HepG2 (cell line): ENCODE data around the gene ADAMTS8. TPM values are rescaled to one million over a fixed set of nuclear protein-coding genes. Genes with fewer than 3 reads are reported as not detected.

Experiments
- ATAC-seq: fragments of 200-7000 bp; cut with Tn5 transposase; 3 replicates; pipeline ENCODE4 v1.9.1; 2020; ENCODE audit warnings: mild to moderate bottlenecking, moderate library complexity
- BruUV-seq: library from RNA; stranded (reverse); fragments of 400-500 nt; replicated peaks from 2 replicates; lab custom pipeline; 2021; lab: Mats Ljungman, UMichigan
- CTCF ChIA-PET: fragments of 300-600 bp; formaldehyde crosslinking; extraction: SDS; loops from one replicate; lab custom pipeline; 2021; ENCODE audit warnings: low total read pairs, inconsistent platforms, low intra/inter-chr PET ratio; lab: Yijun Ruan, JAX
- POLR2A ChIA-PET: fragments of 350-600 bp; sonication (Branson Sonifier 250); formaldehyde crosslinking; loops from one replicate; lab custom pipeline; 2020; ENCODE audit warnings: antibody characterized with exemption, inconsistent platforms; lab: Yijun Ruan, JAX
- DNase-seq: peaks from one replicate; pipeline ENCODE4 v3.0.0-alpha.2; 2015; ENCODE audit warnings: low spot score
- FAIRE-seq: peaks from 3 replicates; lab custom pipeline; 2011; peaks lifted over from hg19 to GRCh38; lab: Jason Lieb, UNC
- H2AFZ ChIP-seq: one replicate; pipeline ENCODE4 v1.6.1; 2011; ENCODE audit warnings: low read length, inconsistent platforms
- H3K27ac ChIP-seq: fragments of 300-600 bp; 3 replicates; pipeline ENCODE4 v1.8.0; 2011; ENCODE audit warnings: mixed run types, mild to moderate bottlenecking, mixed read lengths, low read length, inconsistent platforms; ENCODE audit not compliant: insufficient read depth; ENCODE audit errors: extremely low read length
- H3K27me3 ChIP-seq, 2 experiments: fragments of 200-600 bp in 1 of 2; 2 replicates in 1 of 2; 3 replicates in 1 of 2; pipeline versions ENCODE4 v1.6.0 to v1.8.0; 2011; ENCODE audit warnings: low read length in 2 of 2, mild to moderate bottlenecking in 2 of 2, moderate library complexity in 2 of 2, inconsistent platforms in 1 of 2; ENCODE audit not compliant: insufficient read depth in 2 of 2, control insufficient read depth in 1 of 2
- H3K36me3 ChIP-seq, 2 experiments: fragments of 200-600 bp in 1 of 2; replicated peaks in 1 of 2; 2 replicates in 1 of 2; 3 replicates in 1 of 2; pipeline versions ENCODE4 v1.5.1 to v1.8.0; 2011; ENCODE audit warnings: low read length in 2 of 2, inconsistent platforms in 1 of 2; ENCODE audit not compliant: insufficient read depth in 2 of 2, control insufficient read depth in 1 of 2
- H3K4me1 ChIP-seq: 2 replicates; pipeline ENCODE4 v1.5.1; 2012; ENCODE audit warnings: low read length, inconsistent platforms; ENCODE audit not compliant: insufficient read depth
- H3K4me2 ChIP-seq: 2 replicates; pipeline ENCODE4 v1.6.0; 2011; ENCODE audit warnings: low read depth, low read length, inconsistent platforms
- H3K4me3 ChIP-seq, 3 experiments: fragments of 200-600 bp in 1 of 3; sonication (generic), shearing (Covaris generic) in 1 of 3; replicated peaks in 1 of 3; 2 replicates each; pipeline ENCODE4 v1.5.1; 2011 to 2016; ENCODE audit warnings: low read length in 3 of 3, inconsistent platforms in 2 of 3, low read depth in 2 of 3, mild to moderate bottlenecking in 2 of 3, control low read depth in 1 of 3, mixed read lengths in 1 of 3; ENCODE audit not compliant: insufficient read depth in 1 of 3
- H3K79me2 ChIP-seq: one replicate; pipeline ENCODE4 v1.6.1; 2011; ENCODE audit warnings: low read length, inconsistent platforms; ENCODE audit not compliant: insufficient read depth
- H3K9ac ChIP-seq: 2 replicates; pipeline ENCODE4 v1.6.0; 2011; ENCODE audit warnings: mild to moderate bottlenecking, low read depth, low read length, inconsistent platforms; ENCODE audit not compliant: insufficient read depth
- H3K9me3 ChIP-seq: 2 replicates; pipeline ENCODE4 v1.5.1; 2012; ENCODE audit warnings: mild to moderate bottlenecking, low read length
- H4K20me1 ChIP-seq: 2 replicates; pipeline ENCODE4 v1.6.0; 2011; ENCODE audit warnings: inconsistent platforms, mild to moderate bottlenecking, low read length, moderate library complexity; ENCODE audit not compliant: insufficient read depth
- BCL6 ChIP-seq: IDR thresholded peaks from 2 replicates; pipeline ENCODE4 v1.6.1; 2016; ENCODE audit warnings: missing genetic modification reagents, missing compliant biosample characterization
- BORCS8-MEF2B ChIP-seq: sonication (generic); formaldehyde crosslinking; IDR thresholded peaks from 2 replicates; pipeline ENCODE4 v1.8.0; 2022; ENCODE audit warnings: mild to moderate bottlenecking, missing genetic modification reagents
- CHD4 ChIP-seq: fragments of 200-600 bp; sonication (generic); IDR thresholded peaks from 2 replicates; pipeline ENCODE4 v1.7.0; 2017; ENCODE audit warnings: mild to moderate bottlenecking, low read length, borderline replicate concordance
- IRF2 ChIP-seq: IDR thresholded peaks from 2 replicates; pipeline ENCODE4 v1.6.1; 2018; ENCODE audit warnings: missing genetic modification reagents, missing compliant biosample characterization
- KDM6A ChIP-seq: IDR thresholded peaks from 2 replicates; pipeline ENCODE4 v1.6.1; 2016; ENCODE audit warnings: low read depth
- KMT2B ChIP-seq: IDR thresholded peaks from 2 replicates; pipeline ENCODE4 v1.6.1; 2016; ENCODE audit warnings: missing genetic modification reagents, missing compliant biosample characterization
- MAFF ChIP-seq: IDR thresholded peaks from 2 replicates; pipeline ENCODE4 v1.6.1; 2011; ENCODE audit warnings: low read depth, low read length, improper control_type of control experiment
- MAFK ChIP-seq, 2 experiments: IDR thresholded peaks in 1 of 2; conservative IDR thresholded peaks in 1 of 2; 2 replicates each; pipeline ENCODE4 v1.6.1; 2011; ENCODE audit warnings: improper control_type of control experiment in 2 of 2, low read length in 2 of 2
- MIER2 ChIP-seq: IDR thresholded peaks from 2 replicates; pipeline ENCODE4 v1.6.1; 2016; ENCODE audit warnings: missing biosample characterization, missing genetic modification reagents
- RORA ChIP-seq: sonication (generic); formaldehyde crosslinking; IDR thresholded peaks from 2 replicates; pipeline ENCODE4 v1.5.0; 2020; ENCODE audit warnings: mild to moderate bottlenecking, missing genetic modification reagents, moderate library complexity
- SMARCE1 ChIP-seq: fragments of 450-650 bp; IDR thresholded peaks from 2 replicates; pipeline ENCODE4 v1.6.1; 2017; ENCODE audit warnings: borderline replicate concordance
- TCF12 ChIP-seq, 2 experiments: fragments of 450-650 bp in 1 of 2; sonication (generic) in 1 of 2; formaldehyde crosslinking in 1 of 2; IDR thresholded peaks; 2 replicates each; pipeline versions ENCODE4 v1.6.1 to v1.8.0; 2017 to 2022; ENCODE audit warnings: antibody characterized with exemption in 1 of 2, mild to moderate bottlenecking in 1 of 2, missing genetic modification reagents in 1 of 2, moderate library complexity in 1 of 2
- ZNF335 ChIP-seq: sonication (generic); formaldehyde crosslinking; IDR thresholded peaks from 2 replicates; pipeline ENCODE4 v1.4.0; 2020; ENCODE audit warnings: missing genetic modification reagents
- ZNF496 ChIP-seq: sonication (generic); formaldehyde crosslinking; IDR thresholded peaks from 2 replicates; pipeline ENCODE4 v1.8.1; 2023; ENCODE audit warnings: mild to moderate bottlenecking, moderate library complexity, missing genetic modification reagents; ENCODE audit not compliant: insufficient replicate concordance
- ZNF556 ChIP-seq: sonication (generic); formaldehyde crosslinking; IDR thresholded peaks from 2 replicates; pipeline ENCODE4 v1.4.0; 2020; ENCODE audit warnings: mild to moderate bottlenecking, missing genetic modification reagents, borderline replicate concordance
- ZNF607 ChIP-seq: sonication (generic); formaldehyde crosslinking; IDR thresholded peaks from 2 replicates; pipeline ENCODE4 v1.5.1; 2020; ENCODE audit warnings: missing genetic modification reagents, mild to moderate bottlenecking, borderline replicate concordance
- ZNF788 ChIP-seq: sonication (generic); formaldehyde crosslinking; IDR thresholded peaks from 2 replicates; pipeline ENCODE4 v1.5.0; 2020; ENCODE audit warnings: mild to moderate bottlenecking, missing genetic modification reagents, borderline replicate concordance
- WGBS: methylation state at CpG from one replicate; pipeline ENCODE4 v1.1.6; 2017; ENCODE audit warnings: low lambda C conversion rate; 5-methylcytosine and 5-hydroxymethylcytosine counted together
- in situ Hi-C: cut with HindIII; loops from 2 replicates; pipeline ENCODE4 v1.10.0; 2017; ENCODE audit warnings: low pct_unique_long_range_greater_than_20kb; ENCODE audit not compliant: extremely low pct_ligation_motif_present
- intact Hi-C: fragments of 100-400 bp; cut with micrococcal nuclease; formaldehyde crosslinking; loops from one replicate; pipeline ENCODE4 v1.10.0; 2022; ENCODE audit not compliant: unreplicated experiment
- polyA plus RNA-seq, 8 experiments: library from polyadenylated mRNA; depleted of rRNA in 3 of 8; stranded (reverse) in 7 of 8; unstranded in 1 of 8; fragments of >200 nt; fragmentation: Illumina TruSeq in 4 of 8; extraction: Trizol in 4 of 8; gene quantifications; 2 replicates each; pipeline versions ENCODE4 v1.2.1 to v1.2.3, GENCODE V29; 2011 to 2016; ENCODE audit warnings: low read depth in 4 of 8, missing spikeins in 1 of 8, mixed read lengths in 1 of 8; ENCODE audit not compliant: insufficient read depth in 1 of 8
- total RNA-seq, 5 experiments: library from RNA; depleted of rRNA; stranded (reverse); fragments of >200 nt; fragmentation: Illumina TruSeq; extraction: Trizol; gene quantifications; 2 replicates each; pipeline ENCODE4 v1.2.3, GENCODE V29; 2016; ENCODE audit warnings: low read depth in 1 of 5
- TF ChIP-seq, protein P1 (sequence below): sonication (generic); formaldehyde crosslinking; IDR thresholded peaks from 2 replicates; pipeline ENCODE4 v1.5.0; 2020; ENCODE audit warnings: missing genetic modification reagents, mild to moderate bottlenecking, borderline replicate concordance

Gene ADAMTS8
- total and polyA plus RNA-seq, 2 of the 13 experiments (the other 11 are each of a cell fraction or from before 2014, with no cell fraction given) = not detected

DNA sequence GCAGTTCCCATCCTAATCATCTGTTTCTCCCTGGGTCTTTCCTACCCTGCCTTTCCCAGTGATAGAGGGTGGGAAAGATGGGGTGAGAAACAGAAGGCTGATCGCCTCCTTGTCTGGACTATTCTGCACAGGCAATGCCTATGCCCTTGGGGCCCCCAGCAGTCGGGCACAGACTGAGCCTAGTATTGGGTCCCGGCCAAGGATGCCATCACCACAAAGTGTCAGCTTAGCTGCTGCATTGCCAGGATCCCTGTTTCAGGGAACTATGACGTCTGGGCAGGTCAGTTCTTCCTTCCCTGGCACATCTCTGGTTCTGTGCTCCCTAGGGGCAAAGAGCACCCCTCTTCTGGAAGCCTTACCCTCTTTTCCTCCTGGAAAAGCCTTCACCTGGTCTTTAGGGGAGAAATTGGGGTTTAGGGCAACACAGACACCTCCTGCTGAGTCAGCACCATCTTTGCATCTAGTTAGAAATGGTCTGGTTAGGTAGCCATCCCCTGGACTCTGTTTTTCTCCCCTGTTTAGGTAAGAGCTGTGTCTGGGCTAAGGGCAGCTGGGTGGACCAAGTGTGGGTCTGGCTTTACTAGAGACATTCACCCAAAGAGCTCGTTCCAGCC is 2.1 kb downstream of the ADAMTS8 start:
- CTCF ChIA-PET = no interaction called here
- Histone ChIP-seq H3K4me2 (no peak overlapping the region), H3K9me3 (no peaks in the 10 kb centered on the region), H3K79me2 (no peaks in the 10 kb centered on the region), H2AFZ (no peak overlapping the region), H3K27me3 (peaks cover 8 to 82% of the 10 kb centered on the region in 2 experiments; a peak in 4 of 5 replicates), H4K20me1 (no peaks in the 10 kb centered on the region), H3K4me3 (no peak overlapping the region), H3K27ac (no peak overlapping the region)
- FAIRE-seq (no peak), ATAC-seq (no peak), DNase-seq (no peak)
- in situ Hi-C loops (no loop called here), intact Hi-C loops (no loop called here)
- BruUV-seq = no TSS peak
- no peak for TF ChIP-seq KDM6A (CRISPR knock-in tag)
- no peak for TF ChIP-seq RORA (CRISPR knock-in tag)
- peak; percentile 86 for TF ChIP-seq MAFF
- no peak for TF ChIP-seq SMARCE1
- no peak for TF ChIP-seq TCF12 (IDR thresholded peaks at IDR 0.05)
- TF ChIP-seq TCF12 (CRISPR knock-in tag; IDR thresholded peaks at IDR 0.05) = no peak
- TF ChIP-seq KMT2B (CRISPR knock-in tag) = no peak
- TF ChIP-seq MAFK (conservative IDR thresholded peaks at IDR 0.05 in 1 of 2, IDR thresholded peaks at IDR 0.05 in 1 of 2; ENCODE audit: low read length in 2 of 2) = peak; percentile 86 to 91
- TF ChIP-seq, all 625 proteins: peak for 2
- POLR2A ChIA-PET = no interaction called here
- no peaks in the 10 kb centered on the region for H3K4me1 ChIP-seq
- 13% methylated on average over 4 of the region's 5 CpGs for WGBS
- no peak overlapping the region for H3K9ac ChIP-seq
- H3K36me3 ChIP-seq = no peaks in the 10 kb centered on the region

DNA sequence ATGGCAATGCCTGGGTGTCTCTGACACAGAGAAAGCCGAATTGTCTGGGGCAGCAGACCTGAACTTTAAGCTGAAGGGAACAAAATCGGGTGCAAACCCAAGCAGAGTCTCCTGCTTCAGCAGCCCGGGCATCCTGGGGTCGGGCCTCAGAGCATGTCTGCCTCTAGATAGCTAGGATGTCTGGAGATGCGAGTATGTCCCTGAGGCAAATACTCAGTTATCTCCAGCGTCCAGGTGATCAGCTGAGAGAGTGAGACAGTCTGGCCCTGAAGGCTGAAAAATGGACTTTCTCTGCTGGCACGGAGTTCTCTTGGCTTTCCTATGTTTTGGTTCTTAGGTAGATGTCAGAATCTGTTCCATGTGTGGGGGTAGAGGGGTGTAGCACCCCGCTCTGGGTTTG is 3.3 kb downstream of the ADAMTS8 start:
- Histone ChIP-seq H4K20me1 (no peaks in the 10 kb centered on the region), H3K4me2 (no peak overlapping the region), H3K36me3 (no peaks in the 10 kb centered on the region), H2AFZ (no peak overlapping the region), H3K9ac (no peak overlapping the region), H3K27me3 (peaks cover 11 to 89% of the 10 kb centered on the region in 2 experiments; a peak in 4 of 5 replicates), H3K27ac (no peak overlapping the region), H3K9me3 (no peaks in the 10 kb centered on the region), H3K79me2 (no peaks in the 10 kb centered on the region), H3K4me1 (no peaks in the 10 kb centered on the region), H3K4me3 (no peak overlapping the region)
- BruUV-seq = no TSS peak
- ChIA-PET CTCF (no interaction called here), POLR2A (no interaction called here)
- intact Hi-C loops = no loop called here
- FAIRE-seq = no peak
- in situ Hi-C loops = no loop called here
- ATAC-seq = no peak
- WGBS = 3% methylated on average over 8 of the region's 8 CpGs
- DNase-seq = no peak
- TF ChIP-seq ZNF496 (CRISPR knock-in tag) (no peak), BORCS8-MEF2B (CRISPR knock-in tag) (no peak), MIER2 (no peak), CHD4 (no peak), ZNF788 (no peak), BCL6 (no peak), IRF2 (CRISPR knock-in tag) (no peak), ZNF556 (CRISPR knock-in tag) (no peak), ZNF335 (CRISPR knock-in tag) (no peak), ZNF607 (no peak)
- TF ChIP-seq, protein P1, sequence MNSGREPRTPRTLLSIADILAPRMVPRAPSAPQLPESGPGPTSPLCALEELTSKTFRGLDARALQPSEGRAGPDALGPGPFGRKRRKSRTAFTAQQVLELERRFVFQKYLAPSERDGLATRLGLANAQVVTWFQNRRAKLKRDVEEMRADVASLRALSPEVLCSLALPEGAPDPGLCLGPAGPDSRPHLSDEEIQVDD = no peak
